SU-DHL-6 (cell line): Measurements from ENCODE around the gene PPP1R12A.

ENCODE experiments used
- H2AFZ ChIP-seq: fragments of 200-600 bp; sonication (generic); 2 replicates; pipeline ENCODE4 v1.6.1; 2014; ENCODE audit warnings: low read depth, mild to moderate bottlenecking, moderate library complexity, mixed read lengths, antibody characterized with exemption, low read length; ENCODE audit not compliant: severe bottlenecking
- H3F3A ChIP-seq: fragments of 200-600 bp; shearing (Covaris generic); 2 replicates; pipeline ENCODE4 v1.6.0; 2016; ENCODE audit warnings: antibody characterized with exemption, mild to moderate bottlenecking; ENCODE audit not compliant: insufficient read depth
- H3K27ac ChIP-seq: fragments of 200-600 bp; sonication (generic); 2 replicates; pipeline ENCODE4 v1.5.1; 2016; ENCODE audit warnings: low read depth, mild to moderate bottlenecking, low read length, moderate library complexity, mixed read lengths
- H3K27me3 ChIP-seq: fragments of 200-600 bp; sonication (generic), shearing (Covaris generic); 2 replicates; pipeline ENCODE4 v1.6.0; 2014; ENCODE audit warnings: mild to moderate bottlenecking, low read length
- H3K36me3 ChIP-seq: fragments of 200-600 bp; sonication (generic); 2 replicates; pipeline ENCODE4 v1.6.1; 2014; ENCODE audit warnings: mild to moderate bottlenecking, low read length, mixed read lengths
- H3K4me2 ChIP-seq: fragments of 300-600, 200-600 bp; shearing (Covaris generic), sonication (generic); 2 replicates; pipeline ENCODE4 v1.6.0; 2014; ENCODE audit warnings: low read length, low read depth, mild to moderate bottlenecking; ENCODE audit not compliant: poor library complexity, severe bottlenecking
- H3K4me3 ChIP-seq: fragments of 200-600 bp; sonication (generic); 2 replicates; pipeline ENCODE4 v1.5.1; 2014; ENCODE audit warnings: antibody characterized with exemption, low read length, mild to moderate bottlenecking, mixed read lengths; ENCODE audit not compliant: insufficient read depth, poor library complexity, severe bottlenecking
- H3K79me2 ChIP-seq: fragments of 200-600 bp; sonication (generic); 2 replicates; pipeline ENCODE4 v1.6.1; 2014; ENCODE audit warnings: mild to moderate bottlenecking, low read length, moderate library complexity; ENCODE audit not compliant: insufficient read depth
- H3K9ac ChIP-seq: fragments of 200-600 bp; sonication (generic); 2 replicates; pipeline ENCODE4 v1.7.0; 2014; ENCODE audit warnings: mild to moderate bottlenecking, low read length
- H3K9me2 ChIP-seq: fragments of 200-600 bp; sonication (generic); replicated peaks from 2 replicates; pipeline ENCODE4 v1.6.1; 2014; ENCODE audit warnings: low read length; ENCODE audit not compliant: insufficient read depth
- H3K9me3 ChIP-seq: fragments of 200-600 bp; sonication (generic); 2 replicates; pipeline ENCODE4 v1.6.1; 2014; ENCODE audit warnings: low read length, mixed read lengths; ENCODE audit not compliant: insufficient read depth
- H4K20me1 ChIP-seq: fragments of 200-600 bp; sonication (generic); 2 replicates; pipeline ENCODE4 v1.6.1; 2014; ENCODE audit warnings: low read depth, mild to moderate bottlenecking, antibody characterized with exemption, low read length, moderate library complexity, mixed read lengths
- CTCF ChIP-seq: fragments of 200-600 bp; sonication (generic); IDR thresholded peaks from one replicate; pipeline ENCODE4 v1.5.1; 2017; ENCODE audit warnings: antibody characterized with exemption, mild to moderate bottlenecking, low read length, moderate library complexity; ENCODE audit not compliant: insufficient read depth, poor library complexity, severe bottlenecking
- EZH2phosphoT487 ChIP-seq: fragments of 200-600 bp; sonication (generic), shearing (Covaris generic); conservative IDR thresholded peaks from 2 replicates; pipeline ENCODE4 v1.6.1; 2018; ENCODE audit warnings: mild to moderate bottlenecking, antibody characterized with exemption, low read length, moderate library complexity, mixed read lengths

The PPP1R12A gene

GRCh38 chr12:79737875-79738718, 196.8 kb downstream of the PPP1R12A start:
- no peak for TF ChIP-seq EZH2phosphoT487
- TF ChIP-seq CTCF = peak; percentile 67
- Histone ChIP-seq H3K36me3 (no peaks in the 10 kb centered on the region), H3K27ac (no peak overlapping the region), H3K79me2 (no peaks in the 10 kb centered on the region), H3K4me2 (no peak overlapping the region), H3K9ac (no peak overlapping the region), H3F3A (no peaks in the 10 kb centered on the region), H3K4me3 (no peak overlapping the region), H3K9me2 (no peaks in the 10 kb centered on the region), H2AFZ (no peak overlapping the region), H4K20me1 (no peaks in the 10 kb centered on the region), H3K9me3 (no peaks in the 10 kb centered on the region), H3K27me3 (no peaks in the 10 kb centered on the region)

GRCh38 chr12:79732638-79733037, 202.3 kb downstream of the PPP1R12A start:
- no peak for TF ChIP-seq CTCF
- TF ChIP-seq EZH2phosphoT487 = no peak

GRCh38 chr12:79725987-79726386, 208.9 kb downstream of the PPP1R12A start:
- Histone ChIP-seq H3K4me3 (no peak overlapping the region), H3K27ac (no peak overlapping the region), H3K9me3 (no peaks in the 10 kb centered on the region), H3F3A (no peaks in the 10 kb centered on the region), H3K4me2 (no peak overlapping the region), H2AFZ (no peak overlapping the region), H3K36me3 (no peaks in the 10 kb centered on the region), H3K79me2 (no peaks in the 10 kb centered on the region), H3K27me3 (no peaks in the 10 kb centered on the region), H3K9ac (no peak overlapping the region), H4K20me1 (no peaks in the 10 kb centered on the region), H3K9me2 (no peaks in the 10 kb centered on the region)
- TF ChIP-seq CTCF (no peak), EZH2phosphoT487 (no peak)

More at GRCh38 chr12:79732638-79733037, 202.3 kb downstream of the PPP1R12A start:
- Histone ChIP-seq H3K9me3 (no peaks in the 10 kb centered on the region), H3K4me3 (no peak overlapping the region), H3K9me2 (no peaks in the 10 kb centered on the region), H2AFZ (no peak overlapping the region), H3K27ac (no peak overlapping the region), H3K4me2 (no peak overlapping the region), H3K27me3 (no peaks in the 10 kb centered on the region), H4K20me1 (no peaks in the 10 kb centered on the region), H3K79me2 (no peaks in the 10 kb centered on the region), H3K9ac (no peak overlapping the region), H3F3A (no peaks in the 10 kb centered on the region), H3K36me3 (no peaks in the 10 kb centered on the region)
